ENCODE results near the gene ALK.

GRCh38 chr2:29397713-29398112 lies 523.7 kb downstream of the ALK start:
- TF ChIP-seq CTCF (IDR thresholded peaks at IDR 0.05) (no peak), POLR2A (IDR thresholded peaks at IDR 0.05) (no peak)
